Heart right ventricle (tissue), 16 donors: ENCODE measurements around the gene CDK6. TPM values are rescaled to one million over a fixed set of nuclear protein-coding genes. Genes with fewer than 3 reads are reported as not detected.

Source experiments
- ATAC-seq, 8 donors: fragments of 200-7000 bp; cut with Tn5 transposase; one replicate each; pipeline ENCODE4 v1.9.1; 2020; ENCODE audit warnings: mild to moderate bottlenecking in 8 of 8, moderate library complexity in 8 of 8, moderate number of reproducible peaks in 1 of 8
- DNase-seq, 2 donors: peaks; one replicate each; pipeline ENCODE4 v3.0.0-alpha.2; 2020
- H3K27ac ChIP-seq, 10 donors: fragments of 200-600 bp; sonication (generic) in 2 of 10; one replicate each; pipeline versions ENCODE4 v1.5.0 to v1.8.0; 2020 to 2022; ENCODE audit warnings: mild to moderate bottlenecking in 3 of 10
- H3K27me3 ChIP-seq, 7 donors: fragments of 200-600 bp; one replicate each; pipeline ENCODE4 v1.8.0; 2021 to 2022; ENCODE audit warnings: mild to moderate bottlenecking in 2 of 7
- H3K36me3 ChIP-seq, 9 donors: fragments of 200-600 bp; sonication (generic) in 1 of 9; one replicate each; pipeline versions ENCODE4 v1.5.0 to v1.8.0; 2020 to 2022; ENCODE audit warnings: mild to moderate bottlenecking in 2 of 9
- H3K4me1 ChIP-seq, 9 donors: fragments of 200-600 bp; sonication (generic) in 1 of 9; one replicate each; pipeline versions ENCODE4 v1.5.0 to v1.8.0; 2020 to 2022; ENCODE audit warnings: mild to moderate bottlenecking in 4 of 9
- H3K4me3 ChIP-seq, 10 donors: fragments of 200-600 bp; sonication (generic) in 2 of 10; one replicate each; pipeline versions ENCODE4 v1.5.0 to v1.8.0; 2020 to 2022; ENCODE audit warnings: mild to moderate bottlenecking in 7 of 10, moderate library complexity in 2 of 10
- H3K9me3 ChIP-seq, 11 donors: fragments of 200-600 bp in 10 of 11; sonication (generic) in 2 of 11; one replicate each; pipeline versions ENCODE4 v1.5.0 to v1.8.0; 2013 to 2022; ENCODE audit warnings: mild to moderate bottlenecking in 2 of 11, control low read depth in 1 of 11, moderate library complexity in 1 of 11
- WGBS, 2 donors: extraction: QIAGEN DNeasy Blood & Tissue Kit; methylation state at CpG; one replicate each; pipeline ENCODE4 v1.1.7; 2013; ENCODE audit warnings: inconsistent platforms in 1 of 2; 5-methylcytosine and 5-hydroxymethylcytosine counted together
- intact Hi-C, 10 donors: fragments of 100-400 bp; cut with DNase I; formaldehyde crosslinking; loops; one replicate each; pipeline versions ENCODE4 v1.11.1 to v1.14.2; 2022
- polyA plus RNA-seq, 2 donors: library from polyadenylated mRNA; stranded (reverse); fragments of 200-250 nt; gene quantifications; one replicate each; pipeline ENCODE4 v1.2.3, GENCODE V29; 2013
- total RNA-seq, 10 donors: library from RNA; stranded (reverse); fragmentation: NEBNext Ultra II Directional in 3 of 10; extraction: Animal tissue kit (Norgen Biotek cat#: 25700) in 3 of 10; gene quantifications; one replicate each; pipeline versions ENCODE4 v1.2.1 to v1.2.4, GENCODE V29; 2021 to 2023
- TF ChIP-seq, protein P1 (sequence below), 9 donors: fragments of 200-600 bp; sonication (generic) in 2 of 9; IDR thresholded peaks; one replicate each; pipeline versions ENCODE4 v1.5.0 to v1.8.0; 2021 to 2022; ENCODE audit warnings: antibody characterized with exemption in 9 of 9, mild to moderate bottlenecking in 5 of 9, moderate library complexity in 1 of 9
- donor health status: Arrhythmogenic right ventricular cardiomyopathy.
- donor health status: ischemic (EF 13 %, LVEDD 7.1; RV severe dilation, severe dysfunction).
- donor health status: healthy with polysubstance abuse.
- donor health status: DM: no; HTN: yes; CAD: no.
- donor health status: DM: no; HTN: no; CAD: no.
- donor health status: ischemic (EF 25% LVEDD 6.9; RV normal size, moderate dysfunction).
- donor health status: ischemic (EF 25% LVEDD 5.7; RV mildly dilated, moderate dysfunction).
- donor health status: healthy.
- donor health status: DM: yes; HTN: yes; CAD: no.
- donor health status: Ischemic cardiomyopathy.
- donor health status: ischemic (EF 35%, LVEDD 5.7; RV mildly dilated, moderate dysfunction).
- donor health status: nonischemic (EF 11% LVEDD 7.7; RV severe dilation, severe dysfunction).
- donor health status: DM: yes; HTN: yes; CAD: no.
- donor health status: PGD.
- donor health status: ischemic (EF 29% LVEDD 5.4; RV normal size, mild dysfunction).
- donor health status: nonischemic (EF 23%, LVEDD 6.1; RV moderate dilation, normal function).

The CDK6 gene
- total and polyA plus RNA-seq, 12 donors: 2.6 to 31.5 (median 16.4) TPM

DNA sequence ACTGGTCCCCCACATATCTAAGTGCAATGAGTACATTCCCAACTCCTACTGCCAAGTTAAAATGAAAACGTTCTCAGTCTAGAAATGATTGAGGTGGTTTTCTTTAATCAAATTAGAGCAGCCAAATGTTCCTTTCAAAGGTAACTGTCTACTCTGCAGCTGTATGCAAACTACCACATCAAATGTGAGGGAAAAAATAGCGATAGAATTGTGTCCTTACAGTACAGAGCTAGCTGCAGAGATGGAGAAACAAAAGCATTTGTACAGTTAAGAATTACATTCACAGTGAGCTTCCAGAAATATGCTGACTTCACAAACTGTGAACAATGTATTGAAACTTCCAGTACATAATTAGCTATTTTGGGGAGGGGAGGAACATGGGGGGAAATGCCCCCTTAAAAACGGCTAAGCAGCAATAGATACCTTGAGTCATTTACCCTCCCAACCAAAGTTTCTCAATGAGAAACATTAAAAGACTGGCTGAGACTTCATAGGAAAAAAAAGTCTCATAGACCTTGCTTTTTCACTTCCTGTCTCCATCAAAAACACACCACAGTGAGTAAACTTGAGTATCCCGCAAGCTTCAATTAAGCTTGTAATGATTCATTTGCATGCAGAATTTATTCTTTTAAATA, 22.9 kb downstream of the CDK6 start:
- H3K27ac ChIP-seq: peak overlapping the region in 1 of 10 donors; percentile 48
- H3K4me1 ChIP-seq: peaks cover 5 to 43% (median 37%) of the 10 kb centered on the region in 9 donors
- no peak for ATAC-seq

DNA sequence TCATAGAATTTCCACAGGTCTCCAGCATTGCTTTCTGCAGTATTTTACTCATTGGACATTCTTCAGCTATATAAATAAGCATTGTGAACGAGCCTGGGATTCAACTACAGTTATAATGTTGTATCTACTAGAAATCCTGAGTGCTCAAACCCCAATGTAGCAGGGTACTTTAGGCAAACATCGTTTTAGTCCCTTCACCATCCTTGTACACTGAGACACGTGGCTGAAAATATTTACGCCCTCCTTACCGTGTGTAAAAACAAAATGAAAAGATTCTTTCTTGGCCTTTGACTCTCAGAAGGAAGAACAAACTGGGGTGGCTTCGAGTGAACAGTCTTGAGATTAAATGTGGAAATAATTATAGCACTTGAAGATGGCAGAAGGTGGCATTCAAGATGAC, 25.2 kb downstream of the CDK6 start:
- no peak overlapping the region for H3K4me3 ChIP-seq
- H3K36me3 ChIP-seq: no peaks in the 10 kb centered on the region
- no peak overlapping the region for H3K27ac ChIP-seq
- no peak for DNase-seq
- TF ChIP-seq, protein P1, sequence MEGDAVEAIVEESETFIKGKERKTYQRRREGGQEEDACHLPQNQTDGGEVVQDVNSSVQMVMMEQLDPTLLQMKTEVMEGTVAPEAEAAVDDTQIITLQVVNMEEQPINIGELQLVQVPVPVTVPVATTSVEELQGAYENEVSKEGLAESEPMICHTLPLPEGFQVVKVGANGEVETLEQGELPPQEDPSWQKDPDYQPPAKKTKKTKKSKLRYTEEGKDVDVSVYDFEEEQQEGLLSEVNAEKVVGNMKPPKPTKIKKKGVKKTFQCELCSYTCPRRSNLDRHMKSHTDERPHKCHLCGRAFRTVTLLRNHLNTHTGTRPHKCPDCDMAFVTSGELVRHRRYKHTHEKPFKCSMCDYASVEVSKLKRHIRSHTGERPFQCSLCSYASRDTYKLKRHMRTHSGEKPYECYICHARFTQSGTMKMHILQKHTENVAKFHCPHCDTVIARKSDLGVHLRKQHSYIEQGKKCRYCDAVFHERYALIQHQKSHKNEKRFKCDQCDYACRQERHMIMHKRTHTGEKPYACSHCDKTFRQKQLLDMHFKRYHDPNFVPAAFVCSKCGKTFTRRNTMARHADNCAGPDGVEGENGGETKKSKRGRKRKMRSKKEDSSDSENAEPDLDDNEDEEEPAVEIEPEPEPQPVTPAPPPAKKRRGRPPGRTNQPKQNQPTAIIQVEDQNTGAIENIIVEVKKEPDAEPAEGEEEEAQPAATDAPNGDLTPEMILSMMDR (IDR thresholded peaks at IDR 0.05): no peak
- ATAC-seq: no peak
- peaks cover 0 to 10% (median 6%) of the 10 kb centered on the region in 11 donors for H3K9me3 ChIP-seq
- H3K27me3 ChIP-seq: no peaks in the 10 kb centered on the region
- intact Hi-C loops: no loop called here
- WGBS, 2 donors: 84 to 91% methylated on average over 6 of the region's 6 CpGs
- peaks cover 5 to 48% (median 34%) of the 10 kb centered on the region in 9 donors for H3K4me1 ChIP-seq

More for the DNA sequence above, 22.9 kb downstream of the CDK6 start:
- no peaks in the 10 kb centered on the region for H3K27me3 ChIP-seq
- H3K4me3 ChIP-seq: no peak overlapping the region
- no peaks in the 10 kb centered on the region for H3K36me3 ChIP-seq
- 29 to 33% methylated on average over 4 of the region's 4 CpGs for WGBS, 2 donors
- intact Hi-C loops: no loop called here
- TF ChIP-seq, protein P1 (IDR thresholded peaks at IDR 0.05): no peak
- peaks cover 0 to 14% (median 10%) of the 10 kb centered on the region in 11 donors for H3K9me3 ChIP-seq
- no peak for DNase-seq

DNA sequence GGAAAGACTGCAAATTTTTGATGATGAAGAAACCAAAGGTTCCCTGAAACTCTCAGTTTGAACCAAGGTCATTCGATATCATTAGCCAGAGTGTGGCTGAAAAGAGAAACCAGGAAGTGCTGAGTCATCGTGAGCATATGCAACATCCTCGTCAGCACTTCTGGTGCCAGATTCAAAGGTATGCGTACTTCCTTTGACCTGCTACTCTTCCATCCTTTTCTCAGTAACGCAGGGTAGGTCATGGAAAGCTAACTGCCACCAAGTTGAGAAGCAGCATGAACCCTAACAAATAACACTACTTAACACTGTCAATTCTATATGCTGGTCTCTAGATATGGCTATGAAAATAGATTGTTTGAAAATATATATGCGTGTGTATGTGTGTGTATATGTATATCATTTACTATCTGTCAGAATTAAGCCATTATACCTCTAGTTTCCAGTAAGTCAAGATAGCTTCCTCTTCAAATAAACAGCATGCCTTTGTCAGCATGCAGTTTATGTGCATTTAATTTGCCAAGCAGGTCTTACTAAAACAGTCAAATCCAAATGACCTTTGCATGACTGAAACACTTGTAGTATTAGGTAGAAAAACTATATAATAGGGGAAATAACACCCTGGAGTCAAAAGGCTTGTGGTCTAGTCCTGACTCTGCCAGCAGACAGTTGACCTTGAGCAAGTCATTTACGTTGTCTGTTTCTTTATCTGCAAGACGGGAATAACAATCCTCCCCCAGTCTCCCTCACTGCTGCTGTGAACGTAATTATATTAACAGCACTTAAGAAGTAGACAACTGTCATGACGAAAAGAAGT, 26.4 kb downstream of the CDK6 start:
- peaks cover 5 to 48% (median 34%) of the 10 kb centered on the region in 9 donors for H3K4me1 ChIP-seq
- intact Hi-C loops: loop anchor here in 1 of 10 donors (5.0 kb wide), 1 partner anchor 1322 kb away; no protein-coding TSS in a partner anchor
- peak overlapping the region in 3 of 10 donors; percentile 0 to 8 (median 4) for H3K4me3 ChIP-seq
- peak; percentile 88 to 97 (median 93) for ATAC-seq
- peak in 1 of 2 donors; percentile 77 for DNase-seq
- no peaks in the 10 kb centered on the region for H3K9me3 ChIP-seq
- 25% methylated on average over 10 of the region's 10 CpGs for whole genome bisulfite sequencing, 2 donors
- H3K27ac ChIP-seq: peak overlapping the region in 9 of 10 donors; percentile 41 to 84 (median 61)
- H3K27me3 ChIP-seq: no peaks in the 10 kb centered on the region
- TF ChIP-seq, protein P1 (IDR thresholded peaks at IDR 0.05): no peak
- H3K36me3 ChIP-seq: no peaks in the 10 kb centered on the region

DNA sequence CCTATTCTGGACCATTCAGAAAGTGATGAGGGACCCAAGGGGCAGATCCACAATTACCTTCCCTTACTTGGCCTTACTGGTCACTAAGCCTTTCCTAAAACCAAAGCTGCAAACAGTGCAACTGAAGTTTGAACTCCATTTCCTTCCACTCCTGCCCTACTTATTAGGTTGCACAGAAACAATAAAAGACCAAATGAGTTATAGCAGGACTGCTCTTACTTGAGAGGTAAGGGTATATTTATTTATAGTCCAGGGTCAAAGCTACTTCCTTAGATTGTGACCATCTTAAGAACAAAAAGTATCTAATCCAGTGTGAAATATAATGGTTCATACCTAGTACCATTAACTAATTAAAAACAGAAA, 27.0 kb downstream of the CDK6 start:
- TF ChIP-seq, protein P1 (IDR thresholded peaks at IDR 0.05): no peak
- no peaks in the 10 kb centered on the region for H3K36me3 ChIP-seq
- ATAC-seq (peak in 7 of 8 donors; percentile 21 to 61 (median 55)), DNase-seq (no peak)
- no peaks in the 10 kb centered on the region for H3K9me3 ChIP-seq
- peak overlapping the region in 3 of 10 donors; percentile 0 to 8 (median 4) for H3K4me3 ChIP-seq
- peak overlapping the region in 9 of 10 donors; percentile 41 to 84 (median 61) for H3K27ac ChIP-seq
- intact Hi-C loops: loop anchor here in 1 of 10 donors (5.0 kb wide), 1 partner anchor 1323 kb away; no protein-coding TSS in a partner anchor
- H3K27me3 ChIP-seq: no peaks in the 10 kb centered on the region
- peaks cover 5 to 47% (median 34%) of the 10 kb centered on the region in 9 donors for H3K4me1 ChIP-seq
